IPS-20b (cell line): ENCODE measurements around the gene DNMBP.
"Not testable (repeated sequence)": the region's sequence is repeated elsewhere in the genome, so short reads cannot be mapped to it uniquely, and the experiment has no call there.

ENCODE experiments used
- H3K27ac ChIP-seq: one replicate; pipeline ENCODE4 v1.5.1; 2013; ENCODE audit warnings: low read length
- H3K27me3 ChIP-seq: 2 replicates; pipeline ENCODE4 v1.6.1; 2013; ENCODE audit warnings: mild to moderate bottlenecking, low read length, inconsistent platforms; ENCODE audit not compliant: insufficient read depth
- H3K36me3 ChIP-seq: 2 replicates; pipeline ENCODE4 v1.6.1; 2013; ENCODE audit warnings: low read depth, mild to moderate bottlenecking, inconsistent platforms, low read length, moderate library complexity; ENCODE audit not compliant: insufficient read depth
- H3K4me1 ChIP-seq: 2 replicates; pipeline ENCODE4 v1.6.1; 2013; ENCODE audit warnings: mild to moderate bottlenecking, control low read depth, inconsistent platforms, low read length, moderate library complexity; ENCODE audit not compliant: insufficient read depth
- H3K4me3 ChIP-seq: 2 replicates; pipeline ENCODE4 v1.5.1; 2013; ENCODE audit warnings: mild to moderate bottlenecking, low read length, inconsistent platforms
- H3K9ac ChIP-seq: 2 replicates; pipeline ENCODE4 v1.6.1; 2013; ENCODE audit warnings: low read depth, mild to moderate bottlenecking, inconsistent platforms, low read length, moderate library complexity
- H3K9me3 ChIP-seq: 2 replicates; pipeline ENCODE4 v1.6.1; 2013; ENCODE audit warnings: mild to moderate bottlenecking, low read depth, low read length, inconsistent platforms; ENCODE audit not compliant: insufficient read depth

The DNMBP gene

GRCh38 chr10:99963467-99964165 lies 46.1 kb downstream of the DNMBP start:
- not testable (repeated sequence) for H3K4me1 ChIP-seq, H3K9ac ChIP-seq, H3K9me3 ChIP-seq, H3K27me3 ChIP-seq, H3K4me3 ChIP-seq, H3K27ac ChIP-seq, H3K36me3 ChIP-seq

GRCh38 chr10:99958806-99959205 lies 50.9 kb downstream of the DNMBP start:
- Histone ChIP-seq H3K4me3 (no peak overlapping the region), H3K4me1 (no peaks in the 10 kb centered on the region), H3K9me3 (no peaks in the 10 kb centered on the region), H3K27me3 (no peaks in the 10 kb centered on the region), H3K36me3 (peaks cover 10% of the 10 kb centered on the region), H3K9ac (no peak overlapping the region), H3K27ac (no peak overlapping the region)

- H3K9me3 ChIP-seq = no peaks in the 10 kb centered on the region
- peaks cover 10% of the 10 kb centered on the region for H3K36me3 ChIP-seq
- no peaks in the 10 kb centered on the region for H3K27me3 ChIP-seq
- no peak overlapping the region for H3K27ac ChIP-seq
- no peak overlapping the region for H3K9ac ChIP-seq
- H3K4me3 ChIP-seq = no peak overlapping the region
- H3K4me1 ChIP-seq = no peaks in the 10 kb centered on the region
Measured at GRCh38 chr10:99958302-99958701, 51.4 kb downstream of the DNMBP start.

GRCh38 chr10:99953510-99953909 lies 56.2 kb downstream of the DNMBP start:
- not testable (repeated sequence) for H3K27ac ChIP-seq, H3K4me3 ChIP-seq, H3K9ac ChIP-seq, H3K27me3 ChIP-seq, H3K9me3 ChIP-seq, H3K4me1 ChIP-seq
- peaks cover 10% of the 10 kb centered on the region for H3K36me3 ChIP-seq

- H3K9me3 ChIP-seq = peaks cover 5% of the 10 kb centered on the region; the same call in 1 of the 2 replicates
Measured at GRCh38 chr10:99952799-99953198, 56.9 kb downstream of the DNMBP start.

GRCh38 chr10:99946051-99946450 lies 63.7 kb downstream of the DNMBP start:
- not testable (repeated sequence) for H3K4me1 ChIP-seq, H3K36me3 ChIP-seq, H3K9ac ChIP-seq, H3K27me3 ChIP-seq, H3K27ac ChIP-seq, H3K4me3 ChIP-seq, H3K9me3 ChIP-seq

More at GRCh38 chr10:99952799-99953198, 56.9 kb downstream of the DNMBP start:
- Histone ChIP-seq H3K4me3 (no peak overlapping the region), H3K36me3 (peaks cover 10% of the 10 kb centered on the region), H3K9ac (no peak overlapping the region), H3K4me1 (no peaks in the 10 kb centered on the region), H3K27me3 (no peaks in the 10 kb centered on the region), H3K27ac (no peak overlapping the region)

GRCh38 chr10:99945263-99945662 lies 64.5 kb downstream of the DNMBP start:
- H3K27me3 ChIP-seq = no peaks in the 10 kb centered on the region
- H3K36me3 ChIP-seq = no peaks in the 10 kb centered on the region
- peaks cover under 1% of the 10 kb centered on the region; the same call in 1 of the 2 replicates for H3K9me3 ChIP-seq
- no peaks in the 10 kb centered on the region for H3K4me1 ChIP-seq
- no peak overlapping the region for H3K9ac ChIP-seq
- no peak overlapping the region for H3K27ac ChIP-seq
- no peak overlapping the region for H3K4me3 ChIP-seq

- Histone ChIP-seq H3K4me3 (no peak overlapping the region), H3K9me3 (peaks cover 5% of the 10 kb centered on the region), H3K4me1 (no peaks in the 10 kb centered on the region), H3K27ac (no peak overlapping the region), H3K36me3 (no peaks in the 10 kb centered on the region), H3K9ac (no peak overlapping the region), H3K27me3 (no peaks in the 10 kb centered on the region)
Measured at GRCh38 chr10:99944860-99945259, 64.9 kb downstream of the DNMBP start.

GRCh38 chr10:99943908-99944307 lies 65.8 kb downstream of the DNMBP start:
- H3K9ac ChIP-seq = no peak overlapping the region
- H3K27me3 ChIP-seq = no peaks in the 10 kb centered on the region
- no peaks in the 10 kb centered on the region for H3K36me3 ChIP-seq
- H3K4me1 ChIP-seq = no peaks in the 10 kb centered on the region
- peaks cover 9% of the 10 kb centered on the region for H3K9me3 ChIP-seq
- H3K4me3 ChIP-seq = no peak overlapping the region
- no peak overlapping the region for H3K27ac ChIP-seq

GRCh38 chr10:99941942-99942820 lies 67.6 kb downstream of the DNMBP start:
- Histone ChIP-seq H3K27ac (no peak overlapping the region), H3K4me3 (no peak overlapping the region), H3K36me3 (no peaks in the 10 kb centered on the region), H3K9ac (no peak overlapping the region), H3K27me3 (no peaks in the 10 kb centered on the region), H3K9me3 (peaks cover 9% of the 10 kb centered on the region), H3K4me1 (no peaks in the 10 kb centered on the region)

- no peak overlapping the region for H3K4me3 ChIP-seq
- no peaks in the 10 kb centered on the region for H3K36me3 ChIP-seq
- no peak overlapping the region for H3K9ac ChIP-seq
- peaks cover 9% of the 10 kb centered on the region for H3K9me3 ChIP-seq
- H3K4me1 ChIP-seq = no peaks in the 10 kb centered on the region
- H3K27ac ChIP-seq = no peak overlapping the region
- H3K27me3 ChIP-seq = no peaks in the 10 kb centered on the region
Measured at GRCh38 chr10:99938563-99938962, 71.2 kb downstream of the DNMBP start.

- Histone ChIP-seq H3K4me1 (no peaks in the 10 kb centered on the region), H3K9me3 (peaks cover 9% of the 10 kb centered on the region), H3K4me3 (no peak overlapping the region), H3K36me3 (no peaks in the 10 kb centered on the region), H3K9ac (no peak overlapping the region), H3K27me3 (no peaks in the 10 kb centered on the region), H3K27ac (no peak overlapping the region)
Measured at GRCh38 chr10:99937630-99938029, 72.1 kb downstream of the DNMBP start.
